HepG2 (cell line): ENCODE measurements around the gene ZNF777. TPM values are rescaled to one million over a fixed set of nuclear protein-coding genes. Genes with fewer than 3 reads are reported as not detected.

Source experiments
- ATAC-seq: fragments of 200-7000 bp; cut with Tn5 transposase; 3 replicates; pipeline ENCODE4 v1.9.1; 2020; ENCODE audit warnings: mild to moderate bottlenecking, moderate library complexity
- Bru-seq: library from RNA; stranded (reverse); fragments of 400-500 nt; gene quantifications from one replicate; lab custom pipeline; 2021; lab: Mats Ljungman, UMichigan
- BruChase-seq, 2 experiments: library from RNA; stranded (reverse); fragments of 400-500 nt; gene quantifications; one replicate each; lab custom pipeline; 2021; lab: Mats Ljungman, UMichigan
- BruUV-seq: library from RNA; stranded (reverse); fragments of 400-500 nt; replicated peaks from 2 replicates; lab custom pipeline; 2021; lab: Mats Ljungman, UMichigan
- CTCF ChIA-PET: fragments of 300-600 bp; formaldehyde crosslinking; extraction: SDS; loops from one replicate; lab custom pipeline; 2021; ENCODE audit warnings: low total read pairs, inconsistent platforms, low intra/inter-chr PET ratio; lab: Yijun Ruan, JAX
- POLR2A ChIA-PET: fragments of 350-600 bp; sonication (Branson Sonifier 250); formaldehyde crosslinking; loops from one replicate; lab custom pipeline; 2020; ENCODE audit warnings: antibody characterized with exemption, inconsistent platforms; lab: Yijun Ruan, JAX
- DNase-seq: peaks from one replicate; pipeline ENCODE4 v3.0.0-alpha.2; 2015; ENCODE audit warnings: low spot score
- FAIRE-seq: peaks from 3 replicates; lab custom pipeline; 2011; peaks lifted over from hg19 to GRCh38; lab: Jason Lieb, UNC
- H2AFZ ChIP-seq: one replicate; pipeline ENCODE4 v1.6.1; 2011; ENCODE audit warnings: low read length, inconsistent platforms
- H3K27ac ChIP-seq: fragments of 300-600 bp; 3 replicates; pipeline ENCODE4 v1.8.0; 2011; ENCODE audit warnings: mixed run types, mild to moderate bottlenecking, mixed read lengths, low read length, inconsistent platforms; ENCODE audit not compliant: insufficient read depth; ENCODE audit errors: extremely low read length
- H3K27me3 ChIP-seq, 2 experiments: fragments of 200-600 bp in 1 of 2; 2 replicates in 1 of 2; 3 replicates in 1 of 2; pipeline versions ENCODE4 v1.6.0 to v1.8.0; 2011; ENCODE audit warnings: low read length in 2 of 2, mild to moderate bottlenecking in 2 of 2, moderate library complexity in 2 of 2, inconsistent platforms in 1 of 2; ENCODE audit not compliant: insufficient read depth in 2 of 2, control insufficient read depth in 1 of 2
- H3K36me3 ChIP-seq, 2 experiments: fragments of 200-600 bp in 1 of 2; replicated peaks in 1 of 2; 2 replicates in 1 of 2; 3 replicates in 1 of 2; pipeline versions ENCODE4 v1.5.1 to v1.8.0; 2011; ENCODE audit warnings: low read length in 2 of 2, inconsistent platforms in 1 of 2; ENCODE audit not compliant: insufficient read depth in 2 of 2, control insufficient read depth in 1 of 2
- H3K4me1 ChIP-seq: 2 replicates; pipeline ENCODE4 v1.5.1; 2012; ENCODE audit warnings: low read length, inconsistent platforms; ENCODE audit not compliant: insufficient read depth
- H3K4me2 ChIP-seq: 2 replicates; pipeline ENCODE4 v1.6.0; 2011; ENCODE audit warnings: low read depth, low read length, inconsistent platforms
- H3K4me3 ChIP-seq, 3 experiments: fragments of 200-600 bp in 1 of 3; sonication (generic), shearing (Covaris generic) in 1 of 3; replicated peaks in 1 of 3; 2 replicates each; pipeline ENCODE4 v1.5.1; 2011 to 2016; ENCODE audit warnings: low read length in 3 of 3, inconsistent platforms in 2 of 3, low read depth in 2 of 3, mild to moderate bottlenecking in 2 of 3, control low read depth in 1 of 3, mixed read lengths in 1 of 3; ENCODE audit not compliant: insufficient read depth in 1 of 3
- H3K79me2 ChIP-seq: one replicate; pipeline ENCODE4 v1.6.1; 2011; ENCODE audit warnings: low read length, inconsistent platforms; ENCODE audit not compliant: insufficient read depth
- H3K9ac ChIP-seq: 2 replicates; pipeline ENCODE4 v1.6.0; 2011; ENCODE audit warnings: mild to moderate bottlenecking, low read depth, low read length, inconsistent platforms; ENCODE audit not compliant: insufficient read depth
- H3K9me3 ChIP-seq: 2 replicates; pipeline ENCODE4 v1.5.1; 2012; ENCODE audit warnings: mild to moderate bottlenecking, low read length
- H4K20me1 ChIP-seq: 2 replicates; pipeline ENCODE4 v1.6.0; 2011; ENCODE audit warnings: inconsistent platforms, mild to moderate bottlenecking, low read length, moderate library complexity; ENCODE audit not compliant: insufficient read depth
- ARID4A ChIP-seq: sonication (generic); formaldehyde crosslinking; IDR thresholded peaks from 2 replicates; pipeline ENCODE4 v1.5.0; 2020; ENCODE audit warnings: mild to moderate bottlenecking, missing genetic modification reagents, borderline replicate concordance
- FOXA3 ChIP-seq: IDR thresholded peaks from 2 replicates; pipeline ENCODE4 v1.6.1; 2016; ENCODE audit warnings: missing genetic modification reagents, missing compliant biosample characterization
- HNRNPUL1 ChIP-seq: fragments of 200-400 bp; formaldehyde crosslinking; IDR thresholded peaks from 2 replicates; pipeline ENCODE4 v1.6.1; 2017; ENCODE audit warnings: low read depth, mild to moderate bottlenecking, low read length, moderate library complexity
- NR2F1 ChIP-seq, 2 experiments: fragments of 450-650 bp in 1 of 2; formaldehyde crosslinking in 1 of 2; IDR thresholded peaks; 2 replicates each; pipeline versions ENCODE4 v1.5.0 to v1.6.1; 2016 to 2020; ENCODE audit warnings: mild to moderate bottlenecking in 1 of 2, missing compliant biosample characterization in 1 of 2, missing genetic modification reagents in 1 of 2, moderate library complexity in 1 of 2
- RAD21 ChIP-seq: fragments of 450-650 bp; formaldehyde crosslinking; IDR thresholded peaks from 2 replicates; pipeline ENCODE4 v1.5.0; 2020; ENCODE audit warnings: mild to moderate bottlenecking
- SALL2 ChIP-seq: sonication (generic); formaldehyde crosslinking; IDR thresholded peaks from 2 replicates; pipeline ENCODE4 v1.8.1; 2023; ENCODE audit warnings: mild to moderate bottlenecking, missing genetic modification reagents, inconsistent platforms
- SOX13 ChIP-seq, 3 experiments: fragments of 450-650 bp in 1 of 3; sonication (generic) in 1 of 3; formaldehyde crosslinking in 1 of 3; IDR thresholded peaks in 2 of 3; conservative IDR thresholded peaks in 1 of 3; 2 replicates each; pipeline versions ENCODE4 v1.5.0 to v1.6.1; 2016 to 2020; ENCODE audit warnings: antibody characterized with exemption in 1 of 3, mild to moderate bottlenecking in 1 of 3, missing compliant biosample characterization in 1 of 3, missing genetic modification reagents in 1 of 3, moderate library complexity in 1 of 3
- SP2 ChIP-seq: sonication (generic); formaldehyde crosslinking; IDR thresholded peaks from 2 replicates; pipeline ENCODE4 v1.5.1; 2020; ENCODE audit warnings: mild to moderate bottlenecking, missing genetic modification reagents
- SRSF4 ChIP-seq: fragments of 200-400 bp; formaldehyde crosslinking; IDR thresholded peaks from one replicate; pipeline ENCODE4 v1.6.1; 2018; ENCODE audit warnings: mild to moderate bottlenecking, low read depth, low read length, moderate library complexity; ENCODE audit not compliant: poor library complexity, severe bottlenecking
- TSC22D2 ChIP-seq: sonication (generic); formaldehyde crosslinking; IDR thresholded peaks from 2 replicates; pipeline ENCODE4 v1.5.1; 2020; ENCODE audit warnings: missing genetic modification reagents, mild to moderate bottlenecking, borderline replicate concordance
- ZSCAN20 ChIP-seq: sonication (generic); formaldehyde crosslinking; IDR thresholded peaks from 2 replicates; pipeline ENCODE4 v1.4.0; 2020; ENCODE audit warnings: missing genetic modification reagents, mild to moderate bottlenecking, borderline replicate concordance
- ZSCAN29 ChIP-seq: sonication (generic); formaldehyde crosslinking; conservative IDR thresholded peaks from 2 replicates; pipeline ENCODE4 v1.4.0; 2020; ENCODE audit warnings: mild to moderate bottlenecking, missing genetic modification reagents
- WGBS: methylation state at CpG from one replicate; pipeline ENCODE4 v1.1.6; 2017; ENCODE audit warnings: low lambda C conversion rate; 5-methylcytosine and 5-hydroxymethylcytosine counted together
- in situ Hi-C: cut with HindIII; loops from 2 replicates; pipeline ENCODE4 v1.10.0; 2017; ENCODE audit warnings: low pct_unique_long_range_greater_than_20kb; ENCODE audit not compliant: extremely low pct_ligation_motif_present
- intact Hi-C: fragments of 100-400 bp; cut with micrococcal nuclease; formaldehyde crosslinking; loops from one replicate; pipeline ENCODE4 v1.10.0; 2022; ENCODE audit not compliant: unreplicated experiment
- long read RNA-seq, 2 experiments: library from RNA in 1 of 2; library from polyadenylated mRNA in 1 of 2; stranded (forward) in 1 of 2; unstranded in 1 of 2; transcript quantifications; one replicate each; pipeline ENCODE4 v2.0.0, GENCODE V29; 2019 to 2022
- polyA minus RNA-seq, 3 experiments: library from RNA; depleted of rRNA, polyadenylated mRNA; stranded (reverse); fragments of >200 nt; gene quantifications; 2 replicates each; pipeline ENCODE4 v1.2.3, GENCODE V29; 2011; ENCODE audit warnings: low replicate concordance in 1 of 3
- polyA plus RNA-seq, 8 experiments: library from polyadenylated mRNA; depleted of rRNA in 3 of 8; stranded (reverse) in 7 of 8; unstranded in 1 of 8; fragments of >200 nt; fragmentation: Illumina TruSeq in 4 of 8; extraction: Trizol in 4 of 8; gene quantifications; 2 replicates each; pipeline versions ENCODE4 v1.2.1 to v1.2.3, GENCODE V29; 2011 to 2016; ENCODE audit warnings: low read depth in 4 of 8, missing spikeins in 1 of 8, mixed read lengths in 1 of 8; ENCODE audit not compliant: insufficient read depth in 1 of 8
- total RNA-seq, 5 experiments: library from RNA; depleted of rRNA; stranded (reverse); fragments of >200 nt; fragmentation: Illumina TruSeq; extraction: Trizol; gene quantifications; 2 replicates each; pipeline ENCODE4 v1.2.3, GENCODE V29; 2016; ENCODE audit warnings: low read depth in 1 of 5

The ZNF777 gene
- total RNA-seq (2016; rRNA removed; fragmentation: Illumina TruSeq; extraction: Trizol): 4.4 and 6.0 TPM in 2 replicates
- 1.1 and 1.2 TPM in 2 replicates for total RNA-seq (2016; cell fraction: cytosol; rRNA removed; fragmentation: Illumina TruSeq; extraction: Trizol; ENCODE audit: low read depth)
- total RNA-seq (2016; cell fraction: insoluble cytoplasmic fraction; rRNA removed; fragmentation: Illumina TruSeq; extraction: Trizol): 3.5 and 5.9 TPM in 2 replicates
- 4.0 and 4.1 TPM in 2 replicates for total RNA-seq (2016; cell fraction: membrane; rRNA removed; fragmentation: Illumina TruSeq; extraction: Trizol)
- 3.7 and 3.9 TPM in 2 replicates for total RNA-seq (2016; cell fraction: nucleus; rRNA removed; fragmentation: Illumina TruSeq; extraction: Trizol)
- 3.8 and 4.8 TPM in 2 replicates for polyA plus RNA-seq (2011; rRNA removed)
- polyA plus RNA-seq (2011; cell fraction: cytosol; rRNA removed): 3.9 and 5.3 TPM in 2 replicates
- 3.7 and 3.8 TPM in 2 replicates for polyA plus RNA-seq (2011; cell fraction: nucleus; rRNA removed)
- 3.7 and 4.3 TPM in 2 replicates for polyA plus RNA-seq (2012)
- 0.96 and 1.2 TPM in 2 replicates for polyA plus RNA-seq (2016; cell fraction: cytosol; fragmentation: Illumina TruSeq; extraction: Trizol; ENCODE audit: low read depth)
- polyA plus RNA-seq (2016; cell fraction: insoluble cytoplasmic fraction; fragmentation: Illumina TruSeq; extraction: Trizol; ENCODE audit: low read depth): 7.4 and 9.5 TPM in 2 replicates
- 3.4 and 3.5 TPM in 2 replicates for polyA plus RNA-seq (2016; cell fraction: membrane; fragmentation: Illumina TruSeq; extraction: Trizol; ENCODE audit: low read depth)
- 7.3 and 8.5 TPM in 2 replicates for polyA plus RNA-seq (2016; cell fraction: nucleus; fragmentation: Illumina TruSeq; extraction: Trizol; ENCODE audit: insufficient read depth, low read depth)
- 5.7 and 8.2 TPM in 2 replicates for polyA minus RNA-seq (2011; rRNA and poly(A)+ RNA removed; ENCODE audit: low replicate concordance)
- 5.0 and 5.4 TPM in 2 replicates for polyA minus RNA-seq (2011; cell fraction: cytosol; rRNA and poly(A)+ RNA removed)
- 3.2 and 3.7 TPM in 2 replicates for polyA minus RNA-seq (2011; cell fraction: nucleus; rRNA and poly(A)+ RNA removed)
- percentile 72 among the genes with signal in this experiment for Bru-seq, nascent RNA
- BruChase-seq, experiment 1, labeled RNA remaining after a 6-hour chase: percentile 62 among the genes with signal in this experiment
- percentile 64 among the genes with signal in this experiment for BruChase-seq, experiment 2, labeled RNA remaining after a 2-hour chase
- long read RNA-seq, experiment 1: 0 reads
- long read RNA-seq, experiment 2, partial matches to known transcripts: 40 of 87 reads
- long read RNA-seq, experiment 2, other reads (novel, unspliced or antisense): 43 of 87 reads

GRCh38 chr7:149460493-149461277 is at the start of gene ZNF777:
TSS of gene ZNF777 (minus strand) at chr7:149461062. CDS start at chr7:149456022, 5,040 bp downstream.
- no peaks in the 10 kb centered on the region for H3K27me3 ChIP-seq
- H3K27ac ChIP-seq: peak within 1 kb of the TSS; percentile 65
- H3K9me3 ChIP-seq: no peaks in the 10 kb centered on the region
- CTCF ChIA-PET: interaction anchor here (2.0 kb wide), 1 partner anchor 37 kb away, joined by 8 read pairs; the partner anchor contains the start of gene ZNF746
- H3K9ac ChIP-seq: peak within 1 kb of the TSS; percentile 78
- H3K4me3 ChIP-seq: peak within 1 kb of the TSS; percentile 83
- H3K4me1 ChIP-seq: peaks cover 12% of the 10 kb centered on the region
- DNase-seq (peak; percentile 75), ATAC-seq (peak; percentile 97), FAIRE-seq (no peak)
- POLR2A ChIA-PET: interaction anchor here (1.0 to 2.0 kb wide), 3 partner anchors 36 to 199 kb away, joined by 4 to 16 read pairs (median 9); partner anchors contain the start of gene ZNF783
- no TSS peak for BruUV-seq
- WGBS: under 1% methylated on average over 19 of the region's 64 CpGs
- H2AFZ ChIP-seq: peak within 1 kb of the TSS; percentile 80
- peaks cover 12% of the 10 kb centered on the region for H3K79me2 ChIP-seq
- in situ Hi-C loops: no loop called here
- intact Hi-C loops: loop anchor here (1.0 kb wide), 1 partner anchor 37 kb away; the partner anchor contains the start of gene ZNF746
- H3K36me3 ChIP-seq: peaks cover 2 to 11% of the 10 kb centered on the region in 2 experiments; a peak in 3 of 5 replicates
- no peaks in the 10 kb centered on the region; the same call in 1 of the 2 replicates for H4K20me1 ChIP-seq
- peak within 1 kb of the TSS; percentile 85 for H3K4me2 ChIP-seq
- TF ChIP-seq HNRNPUL1: no peak
- peak; percentile 65 for TF ChIP-seq RAD21 (CRISPR knock-in tag)
- TF ChIP-seq SALL2 (CRISPR knock-in tag): peak; percentile 21; the same call in 1 of the 2 replicates
- 0 out of 2 replicates have a peak, but pooled peaks have one; percentile 15 for TF ChIP-seq ZSCAN20 (CRISPR knock-in tag)
- peak; percentile 30; the same call in 1 of the 2 replicates for TF ChIP-seq TSC22D2 (CRISPR knock-in tag)
- TF ChIP-seq ZSCAN29 (CRISPR knock-in tag): no peak
- TF ChIP-seq ARID4A (CRISPR knock-in tag): peak; percentile 77
- no peak for TF ChIP-seq NR2F1 (CRISPR knock-in tag; IDR thresholded peaks at IDR 0.05)
- TF ChIP-seq SOX13 (IDR thresholded peaks at IDR 0.05): no peak
- no peak for TF ChIP-seq SOX13 (CRISPR knock-in tag; conservative IDR thresholded peaks at IDR 0.05 in 1 of 2, IDR thresholded peaks at IDR 0.05 in 1 of 2)
- no peak for TF ChIP-seq SRSF4
- no peak for TF ChIP-seq SP2
- TF ChIP-seq FOXA3: 0 out of 2 replicates have a peak, but pooled peaks have one; percentile 16
